ENCODE results near the gene GLI3. TPM values are rescaled to one million over a fixed set of nuclear protein-coding genes. Genes with fewer than 3 reads are reported as not detected.

The GLI3 gene
- total RNA-seq, 1 experiment from 2014 or later: not detected

- in situ Hi-C loops (cut with HindIII; ENCODE audit: low sequenced_read_pairs): no loop called here
- DNase-seq (ENCODE audit: low spot score): no peak
Measured at GRCh38 chr7:42099066-42099465, 137.9 kb downstream of the GLI3 start.

- DNase-seq (ENCODE audit: low spot score): no peak
- in situ Hi-C loops (cut with HindIII; ENCODE audit: low sequenced_read_pairs): no loop called here
Measured at GRCh38 chr7:42097752-42098151, 139.3 kb downstream of the GLI3 start.

- DNase-seq (ENCODE audit: low spot score): no peak
- in situ Hi-C loops (cut with HindIII; ENCODE audit: low sequenced_read_pairs): no loop called here
Measured at GRCh38 chr7:42096681-42097561, 140.1 kb downstream of the GLI3 start.

GRCh38 chr7:42096268-42096667, 140.7 kb downstream of the GLI3 start:
- in situ Hi-C loops (cut with HindIII; ENCODE audit: low sequenced_read_pairs): no loop called here
- DNase-seq (ENCODE audit: low spot score): no peak

- DNase-seq (ENCODE audit: low spot score): no peak
- in situ Hi-C loops (cut with HindIII; ENCODE audit: low sequenced_read_pairs): no loop called here
Measured at GRCh38 chr7:42095791-42096190, 141.2 kb downstream of the GLI3 start.

- in situ Hi-C loops (cut with HindIII; ENCODE audit: low sequenced_read_pairs): no loop called here
Measured at GRCh38 chr7:42093349-42093905, 143.6 kb downstream of the GLI3 start.

GRCh38 chr7:42091461-42092291, 145.3 kb downstream of the GLI3 start:
- no peak for DNase-seq (ENCODE audit: low spot score)
- in situ Hi-C loops (cut with HindIII; ENCODE audit: low sequenced_read_pairs): no loop called here

More at GRCh38 chr7:42093349-42093905, 143.6 kb downstream of the GLI3 start:
- no peak for DNase-seq (ENCODE audit: low spot score)

GRCh38 chr7:42090806-42091205, 146.2 kb downstream of the GLI3 start:
- in situ Hi-C loops (cut with HindIII; ENCODE audit: low sequenced_read_pairs): no loop called here
- DNase-seq (ENCODE audit: low spot score): no peak

- no peak for DNase-seq (ENCODE audit: low spot score)
- in situ Hi-C loops (cut with HindIII; ENCODE audit: low sequenced_read_pairs): no loop called here
Measured at GRCh38 chr7:42090056-42090455, 147.0 kb downstream of the GLI3 start.

GRCh38 chr7:42087616-42088015, 149.4 kb downstream of the GLI3 start:
- DNase-seq (ENCODE audit: low spot score): no peak

GRCh38 chr7:42085531-42085930, 151.5 kb downstream of the GLI3 start:
- no peak for DNase-seq (ENCODE audit: low spot score)
- in situ Hi-C loops (cut with HindIII; ENCODE audit: low sequenced_read_pairs): no loop called here

More at GRCh38 chr7:42087616-42088015, 149.4 kb downstream of the GLI3 start:
- in situ Hi-C loops (cut with HindIII; ENCODE audit: low sequenced_read_pairs): no loop called here

- no peak for DNase-seq (ENCODE audit: low spot score)
- in situ Hi-C loops (cut with HindIII; ENCODE audit: low sequenced_read_pairs): no loop called here
Measured at GRCh38 chr7:42084263-42084662, 152.7 kb downstream of the GLI3 start.

GRCh38 chr7:42083284-42083683, 153.7 kb downstream of the GLI3 start:
- in situ Hi-C loops (cut with HindIII; ENCODE audit: low sequenced_read_pairs): no loop called here
- DNase-seq (ENCODE audit: low spot score): no peak

- DNase-seq (ENCODE audit: low spot score): no peak
- in situ Hi-C loops (cut with HindIII; ENCODE audit: low sequenced_read_pairs): no loop called here
Measured at GRCh38 chr7:42082144-42082543, 154.9 kb downstream of the GLI3 start.

GRCh38 chr7:42081671-42082070, 155.3 kb downstream of the GLI3 start:
- in situ Hi-C loops (cut with HindIII; ENCODE audit: low sequenced_read_pairs): no loop called here
- no peak for DNase-seq (ENCODE audit: low spot score)

GRCh38 chr7:42080841-42081586, 156.0 kb downstream of the GLI3 start:
- DNase-seq (ENCODE audit: low spot score): no peak
- in situ Hi-C loops (cut with HindIII; ENCODE audit: low sequenced_read_pairs): no loop called here

- no peak for DNase-seq (ENCODE audit: low spot score)
- in situ Hi-C loops (cut with HindIII; ENCODE audit: low sequenced_read_pairs): no loop called here
Measured at GRCh38 chr7:42077271-42078135, 159.5 kb downstream of the GLI3 start.

- in situ Hi-C loops (cut with HindIII; ENCODE audit: low sequenced_read_pairs): no loop called here
- no peak for DNase-seq (ENCODE audit: low spot score)
Measured at GRCh38 chr7:42076870-42077269, 160.1 kb downstream of the GLI3 start.

Data from G401 (cell line).